ENCODE data around the gene GOLGA3.

Gene GOLGA3

GRCh38 chr12:132773077-132773955 is 55.4 kb downstream of the GOLGA3 start:
- no peak for TF ChIP-seq CTCF (IDR thresholded peaks at IDR 0.05; ENCODE audit: low read depth, low read length)

DNA sequence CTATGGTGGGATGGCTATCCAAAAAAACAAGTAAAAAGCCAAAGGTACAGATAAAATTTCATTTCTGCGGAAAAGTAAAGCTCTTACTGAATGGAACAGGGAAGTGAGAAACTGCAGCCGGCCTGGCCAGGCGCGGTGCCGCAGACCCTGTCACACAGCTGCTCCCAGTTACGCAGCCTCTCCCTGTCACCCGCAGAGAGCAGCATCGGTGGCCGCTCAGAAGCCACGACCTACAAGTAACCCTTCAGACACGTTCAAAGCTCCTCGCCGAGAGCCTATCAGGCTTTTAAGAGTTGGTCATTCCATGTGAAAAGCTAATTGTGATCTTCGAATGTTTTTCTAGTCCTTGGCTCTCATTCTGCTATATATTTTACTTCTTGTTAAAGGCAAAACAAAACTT is 56.1 kb downstream of the GOLGA3 start:
- no peak for DNase-seq (ENCODE audit: extremely low read depth, low read depth)
- TF ChIP-seq CTCF (IDR thresholded peaks at IDR 0.05; ENCODE audit: low read depth, low read length): no peak

More at GRCh38 chr12:132773077-132773955, 55.4 kb downstream of the GOLGA3 start:
- DNase-seq (ENCODE audit: extremely low read depth, low read depth): no peak

DNA sequence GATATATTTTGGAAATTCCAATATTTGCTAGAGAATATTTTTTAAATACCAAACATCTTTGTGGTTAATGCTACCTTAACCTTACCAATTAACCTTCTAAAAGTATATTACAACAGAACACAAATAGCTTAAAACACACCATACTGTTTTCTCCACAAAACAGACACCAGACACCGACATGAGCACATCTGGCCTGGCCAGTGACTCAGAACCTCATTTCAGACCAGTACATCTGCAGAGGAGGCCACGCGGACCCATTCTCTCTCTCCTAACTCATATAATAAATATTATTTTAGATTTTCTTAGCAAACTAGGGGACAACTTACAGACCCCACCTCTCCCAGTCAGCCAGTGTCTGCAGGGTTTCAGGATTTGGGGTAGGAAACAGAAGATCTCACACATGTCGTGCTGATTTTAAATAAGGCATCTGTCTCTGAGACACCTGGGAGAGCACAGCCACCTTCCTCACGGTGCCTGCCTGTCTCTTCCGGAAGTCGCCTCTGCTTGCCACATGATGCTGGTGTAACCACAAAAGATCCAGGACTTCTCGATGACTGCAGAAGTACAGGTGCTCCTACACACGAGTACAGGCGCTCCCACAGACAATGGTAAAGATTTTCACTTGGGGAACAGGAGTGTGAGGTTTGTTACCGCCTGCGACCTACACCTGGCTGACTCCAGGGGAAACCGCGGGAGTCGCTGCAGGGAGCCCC is 57.4 kb downstream of the GOLGA3 start:
- DNase-seq (ENCODE audit: extremely low read depth, low read depth): no peak
- TF ChIP-seq CTCF (IDR thresholded peaks at IDR 0.05; ENCODE audit: low read depth, low read length): no peak

DNA sequence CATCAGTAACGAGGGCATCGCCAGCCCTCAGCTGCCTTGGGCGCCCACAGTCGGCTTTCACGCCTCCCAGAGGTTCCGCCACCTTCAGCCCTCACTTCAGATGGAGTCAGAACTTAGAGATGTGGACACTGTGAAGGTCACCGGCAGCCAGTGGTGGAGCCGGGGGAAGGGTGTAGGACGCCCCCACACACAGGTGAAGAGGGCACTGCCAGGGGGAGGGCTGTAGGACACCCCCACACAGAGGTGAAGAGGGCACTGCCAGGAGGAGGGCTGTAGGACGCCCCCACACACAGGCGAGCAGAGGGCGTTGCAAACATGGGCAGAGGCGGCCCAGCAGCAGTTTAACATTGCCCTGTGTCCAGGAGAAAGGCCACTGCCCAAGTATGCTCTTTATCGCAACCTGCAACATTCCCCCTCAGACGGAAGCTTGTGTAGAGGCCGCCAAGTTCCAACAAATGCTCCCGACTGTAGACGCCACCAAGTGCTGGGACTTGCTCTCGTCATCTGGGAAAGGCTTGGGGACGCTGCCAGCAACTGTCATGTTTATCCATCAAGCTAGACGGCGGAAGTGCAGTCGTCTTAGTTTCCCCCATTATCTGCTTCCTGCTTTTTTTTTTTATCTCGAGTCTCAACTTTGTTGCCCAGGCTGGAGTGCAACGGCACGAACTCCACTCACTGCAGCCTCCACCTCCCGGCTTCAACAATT is 62.1 kb downstream of the GOLGA3 start:
- DNase-seq (ENCODE audit: extremely low read depth, low read depth): no peak
- no peak for TF ChIP-seq CTCF (IDR thresholded peaks at IDR 0.05; ENCODE audit: low read depth, low read length)

GRCh38 chr12:132765361-132765760 is 63.3 kb downstream of the GOLGA3 start:
- no peak for TF ChIP-seq CTCF (IDR thresholded peaks at IDR 0.05; ENCODE audit: low read depth, low read length)
- no peak for DNase-seq (ENCODE audit: extremely low read depth, low read depth)

DNA sequence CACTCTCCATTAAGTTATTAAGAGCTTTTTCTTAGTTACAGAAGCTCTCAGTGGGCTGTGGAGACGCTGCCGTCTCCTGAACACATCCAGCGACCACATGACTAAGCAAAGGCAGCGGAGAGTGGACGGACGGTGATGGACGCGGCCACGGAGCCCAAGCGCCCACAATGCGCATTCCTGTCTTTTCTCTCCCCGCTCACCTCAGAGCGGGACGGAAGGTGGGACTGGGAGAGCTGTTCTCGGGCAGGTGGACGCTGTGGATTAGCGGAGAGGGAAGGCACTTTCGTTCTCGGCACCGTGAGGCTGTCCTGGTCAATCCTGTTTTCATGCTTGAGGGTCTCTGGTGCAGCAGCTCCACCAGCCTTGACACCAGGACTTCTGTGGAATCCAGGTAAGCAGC is 64.4 kb downstream of the GOLGA3 start:
- DNase-seq (ENCODE audit: extremely low read depth, low read depth): no peak
- no peak for TF ChIP-seq CTCF (IDR thresholded peaks at IDR 0.05; ENCODE audit: low read depth, low read length)
